Activated T-cell treated with anti-CD3 and anti-CD28 coated beads, Interleukin-2, amount 50 U/mL, for 4 hours (primary cell): Measurements from ENCODE around the gene ARVCF. TPM values are rescaled to one million over a fixed set of nuclear protein-coding genes. Genes with fewer than 3 reads are reported as not detected.

Experiments
- ATAC-seq, 2 donors: fragments of 200-7000 bp; cut with Tn5 transposase; one replicate each; pipeline ENCODE4 v1.10.0; 2021
- DNase-seq: peaks from one replicate; pipeline ENCODE4 v3.0.0-alpha.2; 2020
- H3K27me3 Mint-ChIP-seq: one replicate; pipeline ENCODE4 v1.8.0; 2021; ENCODE audit warnings: low read depth, mixed read lengths
- H3K36me3 Mint-ChIP-seq: one replicate; pipeline ENCODE4 v1.8.0; 2022; ENCODE audit warnings: mixed read lengths; ENCODE audit not compliant: insufficient read depth
- H3K4me1 Mint-ChIP-seq: one replicate; pipeline ENCODE4 v1.8.0; 2021; ENCODE audit warnings: low read depth, mixed read lengths
- H3K4me3 Mint-ChIP-seq: one replicate; pipeline ENCODE4 v1.8.0; 2021; ENCODE audit warnings: mild to moderate bottlenecking, moderate library complexity, mixed read lengths
- H3K9me3 Mint-ChIP-seq: one replicate; pipeline ENCODE4 v1.8.0; 2021; ENCODE audit warnings: mixed read lengths
- total RNA-seq, 3 donors: library from RNA; stranded (reverse); gene quantifications; one replicate each; pipeline ENCODE4 v1.2.1, GENCODE V29; 2021

ARVCF gene
- total RNA-seq, 3 donors from 2014 or later, result 2.3 to 3.6 (median 2.8) TPM

- no peaks in the 10 kb centered on the region for H3K9me3 Mint-ChIP-seq
- no peaks in the 10 kb centered on the region for H3K27me3 Mint-ChIP-seq
- peaks cover 1% of the 10 kb centered on the region for H3K4me1 Mint-ChIP-seq
- DNase-seq (no peak), ATAC-seq (no peak)
- peaks cover 20% of the 10 kb centered on the region for H3K36me3 Mint-ChIP-seq
- H3K4me3 Mint-ChIP-seq, result no peak overlapping the region
Observed at GRCh38 chr22:20040327-20041200, 23.9 kb upstream of the ARVCF start.

- DNase-seq (no peak), ATAC-seq (no peak)
- no peak overlapping the region for H3K4me3 Mint-ChIP-seq
- H3K36me3 Mint-ChIP-seq, result peaks cover 20% of the 10 kb centered on the region
- H3K9me3 Mint-ChIP-seq, result no peaks in the 10 kb centered on the region
- peaks cover 1% of the 10 kb centered on the region for H3K4me1 Mint-ChIP-seq
- H3K27me3 Mint-ChIP-seq, result no peaks in the 10 kb centered on the region
Observed at GRCh38 chr22:20039683-20040325, 23.2 kb upstream of the ARVCF start.

- H3K27me3 Mint-ChIP-seq, result no peaks in the 10 kb centered on the region
- ATAC-seq, result no peak
- H3K9me3 Mint-ChIP-seq, result no peaks in the 10 kb centered on the region
- H3K4me1 Mint-ChIP-seq, result peaks cover 1% of the 10 kb centered on the region
- H3K4me3 Mint-ChIP-seq, result no peak overlapping the region
- no peak for DNase-seq
- H3K36me3 Mint-ChIP-seq, result peaks cover 20% of the 10 kb centered on the region
Observed at GRCh38 chr22:20038574-20038973, 22.0 kb upstream of the ARVCF start.

- Mint-ChIP-seq H3K27me3 (no peaks in the 10 kb centered on the region), H3K36me3 (peaks cover 17% of the 10 kb centered on the region), H3K4me1 (peaks cover 3% of the 10 kb centered on the region), H3K4me3 (no peak overlapping the region), H3K9me3 (no peaks in the 10 kb centered on the region)
- ATAC-seq, result no peak
- no peak for DNase-seq
Observed at GRCh38 chr22:20037419-20037818, 20.8 kb upstream of the ARVCF start.

- H3K4me1 Mint-ChIP-seq, result peaks cover 10% of the 10 kb centered on the region
- no peak for ATAC-seq
- H3K27me3 Mint-ChIP-seq, result no peaks in the 10 kb centered on the region
- DNase-seq, result no peak
- H3K4me3 Mint-ChIP-seq, result no peak overlapping the region
- no peaks in the 10 kb centered on the region for H3K9me3 Mint-ChIP-seq
- H3K36me3 Mint-ChIP-seq, result peaks cover 17% of the 10 kb centered on the region
Observed at GRCh38 chr22:20036535-20037392, 20.1 kb upstream of the ARVCF start.

- DNase-seq (no peak), ATAC-seq (no peak)
- Mint-ChIP-seq H3K4me1 (peaks cover 15% of the 10 kb centered on the region), H3K9me3 (no peaks in the 10 kb centered on the region), H3K36me3 (peaks cover 17% of the 10 kb centered on the region), H3K27me3 (no peaks in the 10 kb centered on the region), H3K4me3 (no peak overlapping the region)
Observed at GRCh38 chr22:20036084-20036482, 19.5 kb upstream of the ARVCF start.

GRCh38 chr22:20035375-20036083, 18.9 kb upstream of the ARVCF start:
- Mint-ChIP-seq H3K4me1 (peaks cover 15% of the 10 kb centered on the region), H3K27me3 (no peaks in the 10 kb centered on the region), H3K36me3 (peaks cover 17% of the 10 kb centered on the region), H3K9me3 (no peaks in the 10 kb centered on the region), H3K4me3 (no peak overlapping the region)
- ATAC-seq (no peak), DNase-seq (no peak)

- no peak for DNase-seq
- ATAC-seq, result no peak
- Mint-ChIP-seq H3K4me3 (no peak overlapping the region), H3K27me3 (no peaks in the 10 kb centered on the region), H3K36me3 (peaks cover 17% of the 10 kb centered on the region), H3K4me1 (peaks cover 15% of the 10 kb centered on the region), H3K9me3 (no peaks in the 10 kb centered on the region)
Observed at GRCh38 chr22:20034143-20034542, 17.5 kb upstream of the ARVCF start.

- ATAC-seq, result no peak
- Mint-ChIP-seq H3K36me3 (peaks cover 17% of the 10 kb centered on the region), H3K4me1 (peaks cover 15% of the 10 kb centered on the region), H3K9me3 (no peaks in the 10 kb centered on the region), H3K4me3 (no peak overlapping the region), H3K27me3 (no peaks in the 10 kb centered on the region)
- DNase-seq, result no peak
Observed at GRCh38 chr22:20033045-20033706, 16.6 kb upstream of the ARVCF start.

- DNase-seq, result no peak
- H3K36me3 Mint-ChIP-seq, result peaks cover 12% of the 10 kb centered on the region
- no peak overlapping the region for H3K4me3 Mint-ChIP-seq
- H3K27me3 Mint-ChIP-seq, result no peaks in the 10 kb centered on the region
- H3K4me1 Mint-ChIP-seq, result peaks cover 15% of the 10 kb centered on the region
- no peak for ATAC-seq
- H3K9me3 Mint-ChIP-seq, result no peaks in the 10 kb centered on the region
Observed at GRCh38 chr22:20032407-20032991, 15.9 kb upstream of the ARVCF start.

- Mint-ChIP-seq H3K4me1 (peaks cover 19% of the 10 kb centered on the region), H3K4me3 (no peak overlapping the region), H3K36me3 (peaks cover 7% of the 10 kb centered on the region), H3K27me3 (no peaks in the 10 kb centered on the region), H3K9me3 (no peaks in the 10 kb centered on the region)
- ATAC-seq, result peak; percentile 40 to 58
- no peak for DNase-seq
Observed at GRCh38 chr22:20031732-20032406, 15.2 kb upstream of the ARVCF start.

GRCh38 chr22:20029550-20030225, 13.1 kb upstream of the ARVCF start:
- no peaks in the 10 kb centered on the region for H3K9me3 Mint-ChIP-seq
- no peak for ATAC-seq
- H3K27me3 Mint-ChIP-seq, result no peaks in the 10 kb centered on the region
- no peak overlapping the region for H3K4me3 Mint-ChIP-seq
- peaks cover 25% of the 10 kb centered on the region for H3K4me1 Mint-ChIP-seq
- H3K36me3 Mint-ChIP-seq, result peaks cover 5% of the 10 kb centered on the region
- no peak for DNase-seq
